SH-SY5Y (cell line): Measurements from ENCODE around the gene MACROD2.

ENCODE experiments used
- GATA2 ChIP-seq: IDR thresholded peaks from 2 replicates; pipeline ENCODE4 v1.6.1; 2011; ENCODE audit warnings: mild to moderate bottlenecking, low read depth, low read length
- GATA3 ChIP-seq: IDR thresholded peaks from 2 replicates; pipeline ENCODE4 v1.6.1; 2011; ENCODE audit warnings: low read depth, mild to moderate bottlenecking, low read length, moderate library complexity

GRCh38 chr20:15937179-15937578 lies 1941.9 kb downstream of the MACROD2 start:
- TF ChIP-seq GATA2 (no peak), GATA3 (no peak)
